ENCODE measurements around the gene TNNC1. TPM values are rescaled to one million over a fixed set of nuclear protein-coding genes. Genes with fewer than 3 reads are reported as not detected.

TNNC1 gene
- total and polyA plus RNA-seq, 2 of the 13 experiments (the other 11 are each of a cell fraction or from before 2014, with no cell fraction given), result 11.8 to 36.4 TPM

- TF ChIP-seq, protein P1, sequence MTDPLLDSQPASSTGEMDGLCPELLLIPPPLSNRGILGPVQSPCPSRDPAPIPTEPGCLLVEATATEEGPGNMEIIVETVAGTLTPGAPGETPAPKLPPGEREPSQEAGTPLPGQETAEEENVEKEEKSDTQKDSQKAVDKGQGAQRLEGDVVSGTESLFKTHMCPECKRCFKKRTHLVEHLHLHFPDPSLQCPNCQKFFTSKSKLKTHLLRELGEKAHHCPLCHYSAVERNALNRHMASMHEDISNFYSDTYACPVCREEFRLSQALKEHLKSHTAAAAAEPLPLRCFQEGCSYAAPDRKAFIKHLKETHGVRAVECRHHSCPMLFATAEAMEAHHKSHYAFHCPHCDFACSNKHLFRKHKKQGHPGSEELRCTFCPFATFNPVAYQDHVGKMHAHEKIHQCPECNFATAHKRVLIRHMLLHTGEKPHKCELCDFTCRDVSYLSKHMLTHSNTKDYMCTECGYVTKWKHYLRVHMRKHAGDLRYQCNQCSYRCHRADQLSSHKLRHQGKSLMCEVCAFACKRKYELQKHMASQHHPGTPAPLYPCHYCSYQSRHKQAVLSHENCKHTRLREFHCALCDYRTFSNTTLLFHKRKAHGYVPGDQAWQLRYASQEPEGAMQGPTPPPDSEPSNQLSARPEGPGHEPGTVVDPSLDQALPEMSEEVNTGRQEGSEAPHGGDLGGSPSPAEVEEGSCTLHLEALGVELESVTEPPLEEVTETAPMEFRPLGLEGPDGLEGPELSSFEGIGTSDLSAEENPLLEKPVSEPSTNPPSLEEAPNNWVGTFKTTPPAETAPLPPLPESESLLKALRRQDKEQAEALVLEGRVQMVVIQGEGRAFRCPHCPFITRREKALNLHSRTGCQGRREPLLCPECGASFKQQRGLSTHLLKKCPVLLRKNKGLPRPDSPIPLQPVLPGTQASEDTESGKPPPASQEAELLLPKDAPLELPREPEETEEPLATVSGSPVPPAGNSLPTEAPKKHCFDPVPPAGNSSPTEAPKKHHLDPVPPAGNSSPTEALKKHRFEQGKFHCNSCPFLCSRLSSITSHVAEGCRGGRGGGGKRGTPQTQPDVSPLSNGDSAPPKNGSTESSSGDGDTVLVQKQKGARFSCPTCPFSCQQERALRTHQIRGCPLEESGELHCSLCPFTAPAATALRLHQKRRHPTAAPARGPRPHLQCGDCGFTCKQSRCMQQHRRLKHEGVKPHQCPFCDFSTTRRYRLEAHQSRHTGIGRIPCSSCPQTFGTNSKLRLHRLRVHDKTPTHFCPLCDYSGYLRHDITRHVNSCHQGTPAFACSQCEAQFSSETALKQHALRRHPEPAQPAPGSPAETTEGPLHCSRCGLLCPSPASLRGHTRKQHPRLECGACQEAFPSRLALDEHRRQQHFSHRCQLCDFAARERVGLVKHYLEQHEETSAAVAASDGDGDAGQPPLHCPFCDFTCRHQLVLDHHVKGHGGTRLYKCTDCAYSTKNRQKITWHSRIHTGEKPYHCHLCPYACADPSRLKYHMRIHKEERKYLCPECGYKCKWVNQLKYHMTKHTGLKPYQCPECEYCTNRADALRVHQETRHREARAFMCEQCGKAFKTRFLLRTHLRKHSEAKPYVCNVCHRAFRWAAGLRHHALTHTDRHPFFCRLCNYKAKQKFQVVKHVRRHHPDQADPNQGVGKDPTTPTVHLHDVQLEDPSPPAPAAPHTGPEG (CRISPR knock-in tag; IDR thresholded peaks at IDR 0.05), result no peak
- TF ChIP-seq MBD4 (IDR thresholded peaks at IDR 0.05; ENCODE audit: borderline replicate concordance, low read length) (no peak), JUNB (CRISPR knock-in tag; IDR thresholded peaks at IDR 0.05; ENCODE audit: borderline replicate concordance) (0 out of 2 replicates have a peak, but pooled peaks have one; percentile 71), JUN (CRISPR knock-in tag; IDR thresholded peaks at IDR 0.05) (peak; percentile 100), NRL (CRISPR knock-in tag; IDR thresholded peaks at IDR 0.05; ENCODE audit: borderline replicate concordance) (no peak), ZNF138 (CRISPR knock-in tag; IDR thresholded peaks at IDR 0.05; ENCODE audit: low read depth) (no peak), ESRRA (CRISPR knock-in tag; IDR thresholded peaks at IDR 0.05; ENCODE audit: low read depth) (peak; percentile 86), ZNF44 (CRISPR knock-in tag; IDR thresholded peaks at IDR 0.05) (0 out of 2 replicates have a peak, but pooled peaks have one; percentile 17), ETV5 (CRISPR knock-in tag; IDR thresholded peaks at IDR 0.05; ENCODE audit: borderline replicate concordance) (peak; percentile 91), MAF1 (CRISPR knock-in tag; IDR thresholded peaks at IDR 0.05; ENCODE audit: borderline replicate concordance) (no peak), ZNF816 (CRISPR knock-in tag; IDR thresholded peaks at IDR 0.05; ENCODE audit: borderline replicate concordance) (no peak; the same call in 1 of the 2 replicates), FOXP1 (IDR thresholded peaks at IDR 0.05) (peak; percentile 92), FOXP1 (CRISPR knock-in tag; IDR thresholded peaks at IDR 0.05) (peak; percentile 92)
- TF ChIP-seq, protein P2, sequence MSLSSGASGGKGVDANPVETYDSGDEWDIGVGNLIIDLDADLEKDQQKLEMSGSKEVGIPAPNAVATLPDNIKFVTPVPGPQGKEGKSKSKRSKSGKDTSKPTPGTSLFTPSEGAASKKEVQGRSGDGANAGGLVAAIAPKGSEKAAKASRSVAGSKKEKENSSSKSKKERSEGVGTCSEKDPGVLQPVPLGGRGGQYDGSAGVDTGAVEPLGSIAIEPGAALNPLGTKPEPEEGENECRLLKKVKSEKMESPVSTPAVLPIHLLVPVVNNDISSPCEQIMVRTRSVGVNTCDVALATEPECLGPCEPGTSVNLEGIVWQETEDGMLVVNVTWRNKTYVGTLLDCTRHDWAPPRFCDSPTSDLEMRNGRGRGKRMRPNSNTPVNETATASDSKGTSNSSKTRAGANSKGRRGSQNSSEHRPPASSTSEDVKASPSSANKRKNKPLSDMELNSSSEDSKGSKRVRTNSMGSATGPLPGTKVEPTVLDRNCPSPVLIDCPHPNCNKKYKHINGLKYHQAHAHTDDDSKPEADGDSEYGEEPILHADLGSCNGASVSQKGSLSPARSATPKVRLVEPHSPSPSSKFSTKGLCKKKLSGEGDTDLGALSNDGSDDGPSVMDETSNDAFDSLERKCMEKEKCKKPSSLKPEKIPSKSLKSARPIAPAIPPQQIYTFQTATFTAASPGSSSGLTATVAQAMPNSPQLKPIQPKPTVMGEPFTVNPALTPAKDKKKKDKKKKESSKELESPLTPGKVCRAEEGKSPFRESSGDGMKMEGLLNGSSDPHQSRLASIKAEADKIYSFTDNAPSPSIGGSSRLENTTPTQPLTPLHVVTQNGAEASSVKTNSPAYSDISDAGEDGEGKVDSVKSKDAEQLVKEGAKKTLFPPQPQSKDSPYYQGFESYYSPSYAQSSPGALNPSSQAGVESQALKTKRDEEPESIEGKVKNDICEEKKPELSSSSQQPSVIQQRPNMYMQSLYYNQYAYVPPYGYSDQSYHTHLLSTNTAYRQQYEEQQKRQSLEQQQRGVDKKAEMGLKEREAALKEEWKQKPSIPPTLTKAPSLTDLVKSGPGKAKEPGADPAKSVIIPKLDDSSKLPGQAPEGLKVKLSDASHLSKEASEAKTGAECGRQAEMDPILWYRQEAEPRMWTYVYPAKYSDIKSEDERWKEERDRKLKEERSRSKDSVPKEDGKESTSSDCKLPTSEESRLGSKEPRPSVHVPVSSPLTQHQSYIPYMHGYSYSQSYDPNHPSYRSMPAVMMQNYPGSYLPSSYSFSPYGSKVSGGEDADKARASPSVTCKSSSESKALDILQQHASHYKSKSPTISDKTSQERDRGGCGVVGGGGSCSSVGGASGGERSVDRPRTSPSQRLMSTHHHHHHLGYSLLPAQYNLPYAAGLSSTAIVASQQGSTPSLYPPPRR (CRISPR knock-in tag; IDR thresholded peaks at IDR 0.05; ENCODE audit: borderline replicate concordance), result peak; percentile 79
- TF ChIP-seq, protein P3, sequence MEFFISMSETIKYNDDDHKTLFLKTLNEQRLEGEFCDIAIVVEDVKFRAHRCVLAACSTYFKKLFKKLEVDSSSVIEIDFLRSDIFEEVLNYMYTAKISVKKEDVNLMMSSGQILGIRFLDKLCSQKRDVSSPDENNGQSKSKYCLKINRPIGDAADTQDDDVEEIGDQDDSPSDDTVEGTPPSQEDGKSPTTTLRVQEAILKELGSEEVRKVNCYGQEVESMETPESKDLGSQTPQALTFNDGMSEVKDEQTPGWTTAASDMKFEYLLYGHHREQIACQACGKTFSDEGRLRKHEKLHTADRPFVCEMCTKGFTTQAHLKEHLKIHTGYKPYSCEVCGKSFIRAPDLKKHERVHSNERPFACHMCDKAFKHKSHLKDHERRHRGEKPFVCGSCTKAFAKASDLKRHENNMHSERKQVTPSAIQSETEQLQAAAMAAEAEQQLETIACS (CRISPR knock-in tag; IDR thresholded peaks at IDR 0.05), result no peak
- TF ChIP-seq, protein P4, sequence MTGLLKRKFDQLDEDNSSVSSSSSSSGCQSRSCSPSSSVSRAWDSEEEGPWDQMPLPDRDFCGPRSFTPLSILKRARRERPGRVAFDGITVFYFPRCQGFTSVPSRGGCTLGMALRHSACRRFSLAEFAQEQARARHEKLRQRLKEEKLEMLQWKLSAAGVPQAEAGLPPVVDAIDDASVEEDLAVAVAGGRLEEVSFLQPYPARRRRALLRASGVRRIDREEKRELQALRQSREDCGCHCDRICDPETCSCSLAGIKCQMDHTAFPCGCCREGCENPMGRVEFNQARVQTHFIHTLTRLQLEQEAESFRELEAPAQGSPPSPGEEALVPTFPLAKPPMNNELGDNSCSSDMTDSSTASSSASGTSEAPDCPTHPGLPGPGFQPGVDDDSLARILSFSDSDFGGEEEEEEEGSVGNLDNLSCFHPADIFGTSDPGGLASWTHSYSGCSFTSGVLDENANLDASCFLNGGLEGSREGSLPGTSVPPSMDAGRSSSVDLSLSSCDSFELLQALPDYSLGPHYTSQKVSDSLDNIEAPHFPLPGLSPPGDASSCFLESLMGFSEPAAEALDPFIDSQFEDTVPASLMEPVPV (CRISPR knock-in tag; IDR thresholded peaks at IDR 0.05), result 0 out of 2 replicates have a peak, but pooled peaks have one; percentile 71
Observed at GRCh38 chr3:52429779-52430415, 23.9 kb downstream of the TNNC1 start (continued).

Measured in HepG2 (cell line).